GM18861 (cell line): ENCODE data around the gene WIPI1.
A peak's percentile ranks its signal among the peaks of the same experiment; 100 is the strongest.

Experiments
- ATAC-seq: cut with Tn5 transposase; IDR thresholded peaks from one replicate; pipeline ENCODE4 v1.9.1; 2021; ENCODE audit not compliant: unreplicated experiment

Gene WIPI1

GRCh38 chr17:68439656-68440290 is 17.5 kb downstream of the WIPI1 start:
- no peak for ATAC-seq

GRCh38 chr17:68437979-68438822 is 19.1 kb downstream of the WIPI1 start:
- peak; percentile 74 for ATAC-seq

GRCh38 chr17:68435876-68436842 is 21.1 kb downstream of the WIPI1 start:
- ATAC-seq: no peak

GRCh38 chr17:68435361-68435760 is 21.9 kb downstream of the WIPI1 start:
- ATAC-seq: no peak

GRCh38 chr17:68433911-68434508 is 23.3 kb downstream of the WIPI1 start:
- no peak for ATAC-seq

GRCh38 chr17:68433211-68433610 is 24.1 kb downstream of the WIPI1 start:
- no peak for ATAC-seq

- no peak for ATAC-seq
Measured at GRCh38 chr17:68432086-68432864, 25.0 kb downstream of the WIPI1 start.

GRCh38 chr17:68431661-68432071 is 25.6 kb downstream of the WIPI1 start:
- ATAC-seq: no peak

GRCh38 chr17:68431045-68431608 is 26.2 kb downstream of the WIPI1 start:
- ATAC-seq: no peak

- no peak for ATAC-seq
Measured at GRCh38 chr17:68429881-68430280, 27.4 kb downstream of the WIPI1 start.

GRCh38 chr17:68428498-68429172 is 28.7 kb downstream of the WIPI1 start:
- no peak for ATAC-seq

GRCh38 chr17:68427575-68427974 is 29.7 kb downstream of the WIPI1 start:
- ATAC-seq: no peak

- ATAC-seq: no peak
Measured at GRCh38 chr17:68425979-68426378, 31.3 kb downstream of the WIPI1 start.

- ATAC-seq: no peak
Measured at GRCh38 chr17:68424861-68425260, 32.4 kb downstream of the WIPI1 start.

- ATAC-seq: no peak
Measured at GRCh38 chr17:68424203-68424602, 33.1 kb downstream of the WIPI1 start.

GRCh38 chr17:68423251-68423650 is 34.0 kb downstream of the WIPI1 start:
- no peak for ATAC-seq

GRCh38 chr17:68422821-68423220 is 34.5 kb downstream of the WIPI1 start:
- no peak for ATAC-seq

GRCh38 chr17:68421486-68421885 is 35.8 kb downstream of the WIPI1 start:
- no peak for ATAC-seq

GRCh38 chr17:68420065-68420464 is 37.2 kb downstream of the WIPI1 start:
- ATAC-seq: no peak
